Activated naive CD4-positive, alpha-beta T cell treated with anti-CD3 and anti-CD28 coated beads for 36 hours (primary cell): ENCODE results near the gene STX7. TPM values are rescaled to one million over a fixed set of nuclear protein-coding genes. Genes with fewer than 3 reads are reported as not detected.

Source experiments
- CTCF ChIA-PET: fragments of 350-600 bp; sonication (Branson Sonifier 250); formaldehyde crosslinking; loops from one replicate; lab custom pipeline; 2021; ENCODE audit warnings: antibody characterized with exemption; lab: Charles Lee
- DNase-seq: peaks from one replicate; pipeline ENCODE4 v3.0.0-alpha.2; 2020
- H3K27ac Mint-ChIP-seq: one replicate; pipeline ENCODE4 v1.8.0; 2021; ENCODE audit warnings: mild to moderate bottlenecking, mixed read lengths
- H3K27me3 Mint-ChIP-seq: one replicate; pipeline ENCODE4 v1.8.0; 2021; ENCODE audit warnings: low read depth, mixed read lengths
- H3K36me3 Mint-ChIP-seq: one replicate; pipeline ENCODE4 v1.8.0; 2021; ENCODE audit warnings: low read depth, mixed read lengths
- H3K4me1 Mint-ChIP-seq: one replicate; pipeline ENCODE4 v1.8.0; 2021; ENCODE audit warnings: low read depth, mixed read lengths
- H3K4me3 Mint-ChIP-seq: one replicate; pipeline ENCODE4 v1.8.0; 2021; ENCODE audit warnings: mild to moderate bottlenecking, moderate library complexity, mixed read lengths
- H3K9me3 Mint-ChIP-seq: one replicate; pipeline ENCODE4 v1.8.0; 2021; ENCODE audit warnings: mixed read lengths
- intact Hi-C: fragments of 100-400 bp; cut with micrococcal nuclease; formaldehyde crosslinking; loops from one replicate; pipeline ENCODE4 v1.15.1; 2023
- total RNA-seq, 2 experiments: library from RNA; stranded (reverse); gene quantifications; one replicate each; pipeline ENCODE4 v1.2.3, GENCODE V29; 2021

STX7 gene
- total RNA-seq, 2 experiments from 2014 or later: 11.3 to 11.7 TPM

DNA sequence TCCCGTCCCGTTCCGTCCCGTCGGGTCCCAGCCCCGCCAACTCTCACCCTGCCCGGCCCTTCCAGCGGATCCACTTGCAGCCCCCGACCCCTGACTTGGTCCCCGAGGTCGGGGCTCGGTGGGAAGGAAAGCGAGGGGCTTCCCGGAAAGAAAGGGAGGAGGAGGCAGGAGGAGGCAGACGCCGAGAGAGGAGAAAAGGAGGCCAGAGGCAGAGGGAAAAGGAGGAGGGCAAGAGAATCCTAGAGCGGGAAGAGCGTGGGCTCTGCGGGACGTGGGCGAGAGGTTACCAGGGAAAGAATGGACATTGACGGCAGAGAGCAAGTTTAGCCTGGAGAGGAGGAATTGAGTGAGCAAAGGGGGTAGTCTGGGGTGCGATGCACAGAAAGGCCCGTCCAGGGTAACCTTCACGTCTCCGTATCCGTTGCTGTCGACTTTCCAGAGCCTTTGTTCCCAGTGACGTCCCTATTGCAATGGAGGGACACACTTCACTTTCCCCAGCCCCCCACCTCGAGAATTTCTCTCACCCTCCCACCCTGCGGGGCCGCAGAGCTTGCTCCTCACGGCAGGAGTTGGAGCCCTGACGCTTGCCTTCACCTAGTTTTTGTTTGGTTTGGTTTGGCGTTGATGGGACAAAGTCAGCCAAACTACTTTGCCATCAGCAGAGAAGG is 111.2 kb downstream of the STX7 start:
- no peak for DNase-seq
- Mint-ChIP-seq H3K27me3 (peaks cover 51% of the 10 kb centered on the region), H3K4me1 (peaks cover 18% of the 10 kb centered on the region), H3K9me3 (no peaks in the 10 kb centered on the region), H3K4me3 (no peak overlapping the region), H3K36me3 (no peaks in the 10 kb centered on the region), H3K27ac (no peak overlapping the region)
- intact Hi-C loops: loop anchor here (5.0 kb wide), 1 partner anchor 81 kb away; no protein-coding TSS in a partner anchor
- CTCF ChIA-PET: no interaction called here

DNA sequence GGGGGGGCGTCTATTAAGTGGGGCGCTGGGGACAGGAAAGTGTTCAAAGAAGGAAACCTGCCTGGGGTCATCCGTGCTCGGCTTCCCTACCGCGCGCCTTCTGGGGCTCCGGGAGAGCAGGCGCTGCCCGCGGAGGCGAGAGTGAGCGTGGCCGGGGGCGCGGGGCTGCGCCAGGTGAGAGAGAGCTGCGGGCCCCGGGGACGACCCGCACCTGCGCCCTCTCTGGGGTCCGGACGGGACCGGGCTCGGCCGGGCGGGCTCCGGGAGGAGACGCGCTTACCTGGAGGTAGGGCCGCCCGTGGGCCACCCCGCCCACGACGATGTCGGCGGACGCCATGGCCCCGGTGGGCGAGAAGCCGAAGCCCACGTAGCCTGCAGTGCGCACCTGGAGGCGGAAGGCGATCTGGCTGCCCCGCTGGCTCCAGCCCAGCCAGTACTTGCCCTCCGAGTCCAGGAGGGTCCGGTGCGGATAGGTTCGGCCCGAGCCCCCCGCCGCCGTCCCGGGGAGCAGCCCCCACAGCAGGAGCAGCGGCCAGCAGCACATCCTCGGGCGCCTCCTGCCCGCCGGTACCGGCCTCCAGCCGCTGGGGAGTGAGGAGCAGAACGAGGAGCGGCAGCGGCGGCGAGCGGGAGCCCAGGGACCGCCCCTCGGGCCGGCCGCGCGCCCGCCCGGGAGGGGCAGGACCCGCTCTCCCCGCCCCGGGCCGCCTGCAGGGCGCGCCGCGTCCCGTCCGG is 111.9 kb downstream of the STX7 start, which contains the start of gene MOXD1:
TSS of gene MOXD1 (minus strand) at position 593 of the 735 bp plus-strand sequence. CDS start at position 544, 49 bp downstream.
- no peaks in the 10 kb centered on the region for H3K36me3 Mint-ChIP-seq
- peaks cover 52% of the 10 kb centered on the region for H3K27me3 Mint-ChIP-seq
- DNase-seq: peak; percentile 5
- intact Hi-C loops: loop anchor here (5.0 kb wide), 1 partner anchor 81 kb away; no protein-coding TSS in a partner anchor
- CTCF ChIA-PET: no interaction called here
- peaks cover 18% of the 10 kb centered on the region for H3K4me1 Mint-ChIP-seq
- peak within 1 kb of the TSS; percentile 41 for H3K4me3 Mint-ChIP-seq
- H3K27ac Mint-ChIP-seq: no peak within 1 kb of the TSS
- no peaks in the 10 kb centered on the region for H3K9me3 Mint-ChIP-seq

DNA sequence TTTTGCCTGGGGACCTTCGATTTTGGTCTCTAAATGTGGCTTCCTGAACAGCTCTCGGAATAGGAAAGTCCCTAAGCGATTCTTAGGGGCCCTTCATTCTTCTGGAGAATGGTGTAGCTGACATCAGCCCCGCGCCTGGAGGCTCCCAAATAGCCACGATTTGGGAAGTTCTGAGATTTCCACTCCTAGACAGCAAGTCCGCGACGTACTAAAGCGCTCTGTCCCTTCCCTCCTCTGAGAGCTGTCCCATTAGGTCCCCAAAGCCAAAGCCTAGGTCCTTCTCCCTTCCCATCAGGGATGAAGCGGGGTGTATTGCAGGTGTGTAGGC is 112.4 kb downstream of the STX7 start:
- intact Hi-C loops: loop anchor here (5.0 kb wide), 1 partner anchor 82 kb away; no protein-coding TSS in a partner anchor
- DNase-seq: no peak
- H3K4me3 Mint-ChIP-seq: peak overlapping the region; percentile 41
- peaks cover 18% of the 10 kb centered on the region for H3K4me1 Mint-ChIP-seq
- H3K9me3 Mint-ChIP-seq: peaks cover 1% of the 10 kb centered on the region
- CTCF ChIA-PET: no interaction called here
- peaks cover under 1% of the 10 kb centered on the region for H3K36me3 Mint-ChIP-seq
- no peak overlapping the region for H3K27ac Mint-ChIP-seq
- H3K27me3 Mint-ChIP-seq: peaks cover 51% of the 10 kb centered on the region

DNA sequence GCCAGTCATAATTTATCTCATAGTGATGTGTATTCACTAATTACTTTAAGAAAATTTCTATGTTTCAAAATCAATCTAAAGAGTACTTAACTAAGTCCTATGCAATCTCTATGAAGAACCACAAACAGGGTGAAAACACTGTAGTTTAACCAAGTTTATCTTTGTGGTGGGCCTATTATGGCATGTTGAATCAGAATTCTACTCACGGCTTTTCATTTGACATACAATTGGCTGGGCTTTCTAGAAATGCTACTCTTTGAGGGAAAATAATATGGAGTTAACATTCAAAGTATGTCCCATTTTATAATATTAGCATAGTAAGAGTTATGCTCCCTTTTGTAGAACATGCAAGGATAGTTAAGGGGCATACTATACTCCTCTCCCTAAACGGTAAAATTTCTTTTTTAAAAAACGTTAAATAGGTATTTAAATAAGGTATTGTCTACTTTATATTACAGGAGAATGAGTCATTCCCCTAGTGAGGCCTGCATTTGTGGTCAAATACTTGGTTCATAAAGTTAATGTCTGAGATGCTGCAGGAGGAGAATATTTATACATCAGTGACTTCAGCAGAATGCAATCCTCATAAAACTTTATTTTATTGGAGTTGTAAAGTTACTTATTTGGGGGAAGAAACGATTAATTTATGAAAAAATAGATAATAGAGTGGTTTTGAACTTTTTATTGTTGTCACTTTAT is 113.4 kb downstream of the STX7 start:
- H3K4me3 Mint-ChIP-seq: no peak overlapping the region
- CTCF ChIA-PET: no interaction called here
- peaks cover 3% of the 10 kb centered on the region for H3K36me3 Mint-ChIP-seq
- intact Hi-C loops: loop anchor here (5.0 kb wide), 1 partner anchor 83 kb away; no protein-coding TSS in a partner anchor
- H3K9me3 Mint-ChIP-seq: peaks cover 11% of the 10 kb centered on the region
- H3K27me3 Mint-ChIP-seq: peaks cover 53% of the 10 kb centered on the region
- no peak overlapping the region for H3K27ac Mint-ChIP-seq
- peaks cover 11% of the 10 kb centered on the region for H3K4me1 Mint-ChIP-seq
- no peak for DNase-seq

Other genes starting within 250 kb of the STX7 start
- gene MOXD1, start 111.6 kb downstream of the STX7 start, total RNA-seq: not detected
- gene TAAR9, start 25.2 kb upstream of the STX7 start, total RNA-seq: not detected
- not detected for gene TAAR8, start 39.6 kb upstream of the STX7 start, total RNA-seq
- not detected for gene TAAR6, start 57.2 kb upstream of the STX7 start, total RNA-seq
- gene TAAR5, start 76.6 kb upstream of the STX7 start, total RNA-seq: not detected
- not detected for gene TAAR2, start 111.2 kb upstream of the STX7 start, total RNA-seq
- not detected for gene TAAR1, start 146.1 kb upstream of the STX7 start, total RNA-seq
- gene VNN1, start 200.9 kb upstream of the STX7 start, total RNA-seq: not detected
- 1 to 10 TPM; 7.3 to 7.8 TPM for gene VNN2, start 244.8 kb upstream of the STX7 start, total RNA-seq